HG02798 (cell line): Measurements from ENCODE around the gene PKHD1.
A peak's percentile ranks its signal among the peaks of the same experiment; 100 is the strongest.
"Not testable (repeated sequence)": the region's sequence is repeated elsewhere in the genome, so short reads cannot be mapped to it uniquely, and the experiment has no call there.

Experiments
- ATAC-seq: cut with Tn5 transposase; IDR thresholded peaks from one replicate; pipeline ENCODE4 v1.9.1; 2021; ENCODE audit warnings: mild to moderate bottlenecking; ENCODE audit not compliant: unreplicated experiment, poor library complexity

PKHD1 gene

DNA sequence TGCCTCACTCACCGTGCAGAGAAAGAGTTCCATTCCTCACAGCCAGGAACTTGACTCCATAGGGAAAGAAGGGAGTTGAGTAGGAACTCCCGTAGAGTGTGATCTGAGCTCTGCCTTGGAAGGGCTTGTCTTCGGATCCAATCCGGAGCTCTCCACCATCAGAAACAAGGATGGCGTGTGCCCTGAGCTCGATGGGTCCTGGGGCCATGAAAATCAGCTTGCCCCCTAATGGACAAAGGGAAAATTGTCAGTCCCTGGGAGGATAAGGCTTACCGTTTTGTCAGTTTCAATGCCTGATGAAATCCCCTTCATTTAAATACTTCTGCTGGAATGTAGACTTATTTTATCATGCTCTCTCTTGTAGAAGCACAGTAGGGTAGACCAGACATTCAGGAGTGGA lies 153.3 kb downstream of the PKHD1 start:
- peak; percentile 60 for ATAC-seq

DNA sequence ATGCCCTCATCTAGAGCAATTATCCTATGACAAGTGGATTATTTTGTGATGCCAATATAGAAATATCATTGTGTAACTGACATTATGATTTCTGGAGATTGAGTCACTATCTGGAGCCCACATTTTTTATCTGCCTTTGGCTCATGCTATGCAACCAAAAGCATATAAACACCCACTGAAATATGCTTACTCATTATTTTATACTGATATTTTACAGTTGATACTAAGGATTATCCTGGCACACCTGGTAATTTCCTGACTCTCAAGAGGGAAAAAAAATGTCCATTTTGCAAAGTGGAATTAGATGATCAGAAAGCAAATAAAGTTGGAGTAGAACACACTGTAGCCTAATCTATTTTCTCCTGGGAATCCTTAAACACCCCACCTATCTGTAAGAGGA lies 154.5 kb downstream of the PKHD1 start:
- no peak for ATAC-seq

DNA sequence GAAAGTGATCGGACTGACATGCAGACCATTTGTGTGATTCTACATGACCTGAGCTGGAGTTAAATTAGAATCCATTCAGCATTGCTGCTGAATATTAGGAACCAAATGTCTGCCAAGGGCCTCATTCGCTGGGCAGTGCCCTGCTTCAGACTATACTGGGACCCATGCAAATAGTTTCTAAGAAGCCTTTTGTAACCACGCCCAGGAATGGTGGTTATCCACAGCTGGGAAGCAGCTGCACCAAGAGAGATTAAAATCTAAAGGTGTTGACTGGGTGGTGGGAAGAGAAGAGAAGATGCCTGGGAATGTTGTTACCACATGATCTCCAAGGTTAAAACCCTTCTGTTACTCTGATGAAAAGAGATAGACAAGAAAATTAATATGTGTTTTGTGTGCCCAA lies 156.8 kb downstream of the PKHD1 start:
- no peak for ATAC-seq

DNA sequence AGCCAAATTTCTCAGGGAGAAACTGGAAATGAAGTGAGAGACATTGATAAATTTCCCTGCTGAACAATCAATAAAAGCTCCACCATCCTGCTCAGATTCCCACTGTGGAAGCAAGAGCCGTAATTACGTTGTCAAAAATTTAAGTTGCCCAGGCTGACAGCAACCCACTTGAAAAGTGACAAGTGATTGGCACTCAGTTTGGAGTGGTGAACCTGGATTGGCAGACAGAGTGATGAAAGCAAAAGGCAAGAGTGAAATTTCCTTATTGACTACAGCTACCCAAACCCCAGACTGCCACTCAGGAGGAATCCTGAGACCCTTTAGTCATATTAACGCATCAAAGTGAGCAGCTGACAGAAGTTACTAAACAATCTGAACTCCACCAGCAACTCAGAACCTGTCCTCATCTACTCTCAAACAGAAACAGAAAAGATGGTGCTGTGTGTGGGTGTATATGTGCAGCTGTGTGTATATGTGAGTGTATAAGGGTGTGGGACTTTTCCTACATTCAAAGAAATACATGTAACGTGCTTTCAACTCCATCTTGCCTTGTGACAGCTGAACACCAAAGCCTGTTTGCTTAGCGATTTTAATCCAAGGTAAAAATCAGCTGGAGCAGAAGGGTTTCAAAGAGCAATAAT lies 157.4 kb downstream of the PKHD1 start:
- peak; percentile 35 for ATAC-seq

DNA sequence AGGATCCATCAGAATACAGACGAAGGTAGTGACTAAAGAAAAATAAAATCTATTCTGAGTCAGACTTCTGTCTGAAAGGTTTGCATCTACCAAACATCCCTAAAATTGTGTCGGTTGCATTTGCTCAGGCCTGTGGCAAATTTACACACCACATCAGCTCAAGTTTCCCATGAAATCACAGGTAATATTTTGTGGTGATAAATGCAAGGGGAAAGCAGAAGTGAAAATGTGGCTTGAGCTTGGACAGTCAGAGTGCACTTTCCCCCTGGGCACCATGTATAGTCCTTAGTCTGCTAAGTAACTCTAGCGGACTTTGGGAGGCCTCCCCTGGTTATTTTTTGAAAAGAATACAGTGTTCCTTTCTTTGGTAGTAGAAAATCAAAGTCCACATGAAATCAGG lies 159.1 kb downstream of the PKHD1 start:
- ATAC-seq = peak; percentile 72

DNA sequence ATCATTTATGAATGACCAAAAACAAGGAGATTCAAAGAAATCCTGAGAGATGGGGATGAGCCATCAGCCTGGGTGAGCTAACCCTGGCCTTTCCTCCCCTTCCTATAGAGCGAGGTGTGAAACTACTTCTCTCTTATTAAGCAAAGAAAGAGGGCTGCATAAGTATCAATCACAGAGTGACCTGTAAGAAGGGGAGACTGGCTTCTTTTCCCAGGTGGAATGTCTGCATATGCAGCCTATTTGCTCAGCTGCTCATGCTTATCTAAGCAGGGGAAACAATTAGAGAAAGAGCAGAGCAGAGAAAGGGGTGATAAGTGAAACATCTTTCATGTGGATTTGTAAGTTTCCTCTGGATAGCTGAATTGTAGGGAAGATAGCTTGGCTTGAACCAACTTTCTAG lies 160.0 kb downstream of the PKHD1 start:
- no peak for ATAC-seq

DNA sequence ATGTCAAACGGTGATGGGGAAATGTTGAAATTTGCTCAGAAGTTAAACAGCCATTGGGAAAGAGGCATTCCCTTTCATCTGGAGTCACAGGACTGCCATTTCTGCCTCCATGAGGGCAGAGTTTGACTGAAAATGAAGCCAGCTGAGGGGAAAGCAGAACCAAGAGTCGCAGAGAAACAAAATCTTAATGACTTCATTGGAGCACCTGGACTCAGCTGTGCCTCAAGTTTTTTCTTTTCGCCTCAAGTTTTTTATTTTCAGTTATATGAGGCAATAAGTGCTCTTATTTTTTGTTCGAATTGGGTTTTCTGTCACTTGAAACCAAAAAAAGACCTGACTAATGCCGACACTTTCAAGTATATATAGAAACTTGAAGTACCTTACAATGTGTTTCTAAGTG lies 161.3 kb downstream of the PKHD1 start:
- peak; percentile 36 for ATAC-seq

DNA sequence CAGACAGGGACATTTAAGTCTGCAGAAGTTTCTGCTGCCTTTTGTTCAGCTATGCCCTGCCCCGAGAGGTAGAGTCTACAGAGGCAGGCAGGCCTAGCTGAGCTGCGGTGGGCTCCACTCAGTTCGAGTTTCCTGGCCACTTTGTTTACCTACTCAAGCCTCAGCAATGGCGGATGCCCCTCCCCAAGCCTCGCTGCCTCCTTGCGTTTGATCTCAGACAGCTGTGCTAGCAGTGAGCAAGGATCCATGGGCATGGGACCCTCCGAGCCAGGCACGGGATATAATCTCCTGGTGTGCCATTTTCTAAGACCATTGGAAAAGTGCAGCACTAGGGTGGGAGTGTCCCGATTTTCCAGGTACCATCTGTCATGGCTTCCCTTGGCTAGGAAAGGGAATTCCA lies 164.9 kb downstream of the PKHD1 start:
- not testable (repeated sequence) for ATAC-seq

DNA sequence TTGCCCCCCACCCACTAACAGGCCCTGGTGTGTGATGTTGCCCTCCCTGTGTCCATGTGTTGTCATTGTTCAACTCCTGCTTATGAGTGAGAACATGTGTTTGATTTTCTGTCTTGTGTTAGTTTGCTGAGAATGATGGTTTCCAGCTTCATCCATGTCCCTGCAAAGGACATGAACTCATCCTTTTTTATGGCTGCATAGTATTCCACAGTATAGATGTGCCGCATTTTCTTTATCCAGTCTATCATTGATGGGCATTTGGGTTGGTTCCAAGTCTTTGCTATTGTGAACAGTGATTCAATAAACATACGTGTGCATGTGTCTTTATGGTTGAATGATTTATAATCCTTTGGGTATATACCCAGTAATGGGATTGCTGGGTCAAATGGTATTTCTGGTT lies 169.1 kb downstream of the PKHD1 start:
- not testable (repeated sequence) for ATAC-seq

DNA sequence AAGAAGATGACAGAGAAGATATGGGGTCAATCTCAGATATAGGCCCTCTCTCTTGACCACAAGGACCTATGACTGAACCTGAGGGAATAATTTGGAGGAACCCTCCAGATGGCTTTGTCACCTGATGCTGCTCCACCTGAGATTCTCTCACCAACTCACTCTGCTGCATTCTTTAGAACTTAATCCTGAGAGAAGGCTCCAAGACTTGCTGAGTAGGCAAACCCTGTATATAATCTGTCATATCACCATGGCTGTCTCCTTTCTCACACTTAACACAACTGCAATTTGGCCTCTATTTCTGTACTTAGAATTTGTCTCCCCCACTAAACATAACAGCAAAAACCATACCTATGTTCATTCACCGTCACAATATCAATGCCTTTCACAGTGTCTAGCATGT lies 172.3 kb downstream of the PKHD1 start:
- no peak for ATAC-seq

DNA sequence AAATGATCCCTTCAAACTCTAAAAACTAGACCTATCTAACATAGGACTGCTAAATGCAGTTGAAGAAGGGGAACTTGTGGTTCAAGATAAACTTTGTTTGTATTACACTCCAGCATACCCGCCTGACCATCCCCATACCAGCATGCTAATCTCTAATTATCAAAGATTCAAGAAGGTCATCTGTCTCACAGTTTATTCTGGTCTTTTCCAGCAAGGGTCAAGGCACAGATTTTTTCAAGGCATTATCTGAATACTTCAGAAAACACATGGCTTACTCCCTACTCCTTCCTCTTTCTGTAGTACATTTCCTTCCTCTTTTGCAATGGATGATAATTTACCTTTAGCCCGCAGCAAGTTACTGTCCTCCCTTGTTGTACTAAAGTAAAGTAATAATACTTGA lies 174.1 kb downstream of the PKHD1 start:
- ATAC-seq = no peak

DNA sequence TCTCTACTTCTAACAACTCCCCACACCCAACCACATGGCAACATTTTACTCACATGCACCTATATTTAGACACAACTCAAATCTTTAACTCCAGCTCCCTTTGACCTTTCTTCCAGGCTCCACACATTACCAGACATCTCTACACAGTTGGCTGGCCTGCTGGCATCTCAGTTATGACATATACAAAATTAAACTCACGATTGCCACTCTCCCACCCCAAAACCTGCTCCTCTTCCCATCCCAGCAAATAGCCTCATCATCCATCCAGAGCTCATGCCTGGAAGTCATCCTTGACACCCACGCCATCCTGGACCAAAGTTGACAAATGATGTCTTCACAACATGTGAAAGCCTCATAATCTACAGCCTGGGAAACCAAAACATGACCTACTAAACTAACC lies 176.6 kb downstream of the PKHD1 start:
- no peak for ATAC-seq

DNA sequence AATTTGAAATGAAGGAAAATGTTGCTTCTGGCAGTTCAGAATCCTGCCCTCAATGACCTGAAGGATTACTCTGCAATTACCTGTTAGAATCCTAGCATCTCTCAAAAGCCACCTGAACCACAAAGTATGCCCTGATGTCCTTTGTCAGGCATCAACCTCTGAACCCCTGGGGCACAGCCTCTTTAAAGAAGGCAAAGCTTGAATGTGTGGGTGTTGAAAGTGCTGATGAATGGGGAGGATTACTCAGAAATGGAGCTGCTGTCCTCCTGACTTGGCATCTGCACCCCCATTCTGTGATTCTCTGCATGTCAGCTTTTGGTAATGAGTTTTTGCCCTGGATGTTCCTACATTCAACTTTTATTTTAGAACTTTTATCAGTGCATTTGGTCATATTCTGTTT lies 179.2 kb downstream of the PKHD1 start:
- ATAC-seq = peak; percentile 51

DNA sequence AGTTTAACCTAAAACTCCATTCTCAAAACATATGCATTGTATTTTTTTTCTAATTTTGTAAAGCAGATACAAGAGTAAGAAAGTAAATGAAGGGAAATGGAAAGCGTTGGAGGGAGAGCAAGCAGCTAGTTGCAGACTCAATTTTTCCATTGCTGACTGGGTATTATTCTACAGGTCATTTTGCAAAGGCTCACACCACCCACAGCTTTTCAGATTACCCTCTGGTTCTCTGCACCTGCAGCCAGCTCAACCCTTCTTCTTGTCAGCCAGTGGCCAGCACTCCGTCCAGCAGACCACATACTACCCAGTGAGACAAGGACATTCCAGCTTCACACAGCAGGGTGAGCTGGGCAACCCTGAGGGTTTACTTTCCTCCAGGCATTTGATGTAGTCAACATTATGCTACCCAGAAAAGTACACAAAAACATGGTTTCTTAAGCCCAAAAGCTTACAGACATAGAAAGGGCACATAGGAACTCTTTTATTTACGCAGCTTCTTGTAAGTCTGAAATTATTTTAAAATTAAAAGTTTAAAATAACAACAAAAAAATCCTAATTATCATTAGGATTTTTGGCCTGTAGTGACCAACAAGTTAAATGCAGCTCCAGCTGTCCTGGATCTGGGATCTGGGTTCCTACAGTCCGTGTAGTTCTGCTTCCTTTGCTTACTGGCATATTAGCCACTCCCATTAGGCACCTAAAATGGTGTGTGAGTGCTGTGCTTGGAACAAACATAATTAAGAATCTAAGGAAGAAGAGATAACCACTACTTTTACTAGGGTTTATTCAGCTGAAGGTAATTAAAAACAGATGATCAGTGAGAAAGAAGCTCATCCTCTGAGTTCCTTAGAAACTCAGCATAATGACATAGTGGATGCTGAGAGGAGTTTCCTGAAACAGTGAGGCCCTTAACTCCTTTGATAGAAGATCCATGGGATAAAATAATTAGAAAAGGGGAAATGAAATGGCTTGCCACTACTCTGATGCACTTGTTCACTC lies 185.3 kb downstream of the PKHD1 start:
- no peak for ATAC-seq

DNA sequence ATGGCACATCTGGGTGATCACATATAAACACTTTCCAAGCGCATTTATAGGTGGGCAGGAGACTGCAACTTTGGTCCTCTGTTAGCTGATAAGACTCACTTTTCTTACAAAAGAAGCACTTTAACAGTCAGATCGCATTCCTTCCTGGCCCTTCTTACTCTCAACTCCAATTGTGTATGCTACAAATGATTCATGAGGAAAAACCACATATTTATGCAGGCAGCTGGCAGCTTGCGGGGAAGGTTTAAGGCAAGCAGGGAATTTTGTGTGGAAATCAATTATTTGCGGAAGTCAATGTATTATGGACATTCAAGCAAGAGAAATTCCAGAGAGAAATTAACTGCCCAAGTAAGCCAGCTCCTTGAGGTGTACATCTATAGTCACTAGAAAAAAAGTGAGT lies 194.0 kb downstream of the PKHD1 start:
- ATAC-seq = no peak

DNA sequence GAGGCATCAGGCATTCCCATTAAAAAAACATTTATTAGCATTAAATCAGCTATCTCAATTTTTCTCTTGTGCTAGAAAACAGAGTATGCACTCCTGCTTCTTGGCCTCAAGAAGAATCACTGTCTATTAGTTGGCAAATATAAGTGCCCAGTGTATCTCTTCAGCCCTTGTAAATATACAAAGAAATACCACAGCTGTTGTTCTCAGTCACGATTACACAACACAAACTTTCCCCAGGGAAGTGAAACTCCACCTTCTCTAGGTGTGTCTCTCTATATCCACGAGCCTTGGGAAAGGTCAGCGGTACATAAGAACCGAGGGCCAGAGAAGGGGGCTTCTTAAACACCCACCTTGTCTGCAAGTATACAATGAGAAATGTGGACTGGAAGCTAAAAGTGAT lies 194.7 kb downstream of the PKHD1 start:
- ATAC-seq = no peak

DNA sequence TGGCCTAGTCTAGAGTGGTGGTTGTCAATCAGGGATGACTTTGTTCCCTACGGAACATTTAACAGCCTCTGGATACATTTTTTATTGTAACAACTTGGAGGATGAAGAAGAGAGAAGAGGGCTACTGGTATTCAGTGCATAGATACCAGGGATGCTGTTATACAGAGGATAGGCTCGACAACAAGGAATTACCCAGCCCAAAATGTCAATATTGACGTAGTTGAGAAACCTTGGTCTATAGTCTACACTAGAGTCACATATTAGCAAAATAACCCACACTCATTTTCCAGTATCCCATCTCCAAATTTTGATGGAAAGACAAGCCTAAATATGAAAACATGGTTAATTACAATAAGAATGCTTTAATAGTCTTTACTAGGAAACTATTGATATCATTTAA lies 195.1 kb downstream of the PKHD1 start:
- ATAC-seq = no peak

DNA sequence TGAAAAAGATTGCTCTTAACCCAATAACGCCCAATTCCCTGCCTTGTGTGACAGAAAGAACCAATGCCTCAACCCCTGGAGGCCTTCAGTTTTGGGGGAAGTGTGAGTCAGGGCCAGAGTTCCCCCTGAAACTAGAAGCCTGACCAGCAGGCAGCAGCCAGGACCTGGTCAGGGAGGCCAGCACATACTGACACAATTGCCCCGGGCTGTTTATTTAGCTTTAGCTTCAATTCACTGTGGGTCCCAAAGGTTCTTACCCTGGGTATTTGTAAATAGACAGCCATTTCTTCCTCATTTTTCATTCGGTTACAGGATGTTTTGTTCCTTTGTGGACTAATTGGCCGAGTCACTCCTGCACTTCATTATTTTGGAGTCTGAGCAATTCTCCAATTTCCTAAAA lies 195.6 kb downstream of the PKHD1 start:
- no peak for ATAC-seq

DNA sequence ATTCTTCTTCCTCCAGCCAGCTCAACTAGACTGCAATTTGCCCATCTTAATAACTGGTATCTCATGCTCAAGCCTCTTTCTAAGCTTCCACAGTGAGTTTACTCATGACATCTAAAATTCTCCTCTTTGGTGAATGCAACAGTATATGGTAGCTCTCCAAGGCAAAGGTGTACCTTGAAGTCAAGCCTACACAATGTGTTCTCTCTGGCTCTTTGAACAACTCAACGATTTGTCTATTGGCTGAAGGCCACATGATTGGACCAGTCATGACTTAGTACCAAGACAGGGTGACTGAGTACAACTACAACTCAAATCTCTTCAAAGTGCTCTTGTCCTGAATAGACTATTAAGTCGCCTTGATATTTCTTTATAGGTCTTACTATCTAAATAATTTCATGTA lies 199.6 kb downstream of the PKHD1 start:
- no peak for ATAC-seq

DNA sequence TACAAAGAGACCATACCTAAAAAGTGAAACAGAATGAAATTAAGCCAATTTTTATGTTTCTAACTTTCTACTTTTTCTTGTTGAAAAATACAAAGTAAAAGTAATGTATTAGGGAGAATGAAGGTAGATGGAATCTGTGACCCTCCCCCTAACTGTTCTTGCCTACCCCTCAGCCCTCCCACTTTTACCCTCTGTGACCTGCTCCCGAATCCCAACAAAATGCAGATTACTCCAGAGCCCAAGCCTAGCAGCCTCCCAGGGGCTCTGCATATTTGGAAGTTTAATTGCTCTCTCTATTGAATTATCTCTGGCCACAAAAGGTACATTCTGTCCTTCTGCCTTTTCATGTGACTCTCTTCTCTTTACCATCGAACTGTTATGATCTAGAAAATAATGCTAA lies 201.5 kb downstream of the PKHD1 start:
- no peak for ATAC-seq

DNA sequence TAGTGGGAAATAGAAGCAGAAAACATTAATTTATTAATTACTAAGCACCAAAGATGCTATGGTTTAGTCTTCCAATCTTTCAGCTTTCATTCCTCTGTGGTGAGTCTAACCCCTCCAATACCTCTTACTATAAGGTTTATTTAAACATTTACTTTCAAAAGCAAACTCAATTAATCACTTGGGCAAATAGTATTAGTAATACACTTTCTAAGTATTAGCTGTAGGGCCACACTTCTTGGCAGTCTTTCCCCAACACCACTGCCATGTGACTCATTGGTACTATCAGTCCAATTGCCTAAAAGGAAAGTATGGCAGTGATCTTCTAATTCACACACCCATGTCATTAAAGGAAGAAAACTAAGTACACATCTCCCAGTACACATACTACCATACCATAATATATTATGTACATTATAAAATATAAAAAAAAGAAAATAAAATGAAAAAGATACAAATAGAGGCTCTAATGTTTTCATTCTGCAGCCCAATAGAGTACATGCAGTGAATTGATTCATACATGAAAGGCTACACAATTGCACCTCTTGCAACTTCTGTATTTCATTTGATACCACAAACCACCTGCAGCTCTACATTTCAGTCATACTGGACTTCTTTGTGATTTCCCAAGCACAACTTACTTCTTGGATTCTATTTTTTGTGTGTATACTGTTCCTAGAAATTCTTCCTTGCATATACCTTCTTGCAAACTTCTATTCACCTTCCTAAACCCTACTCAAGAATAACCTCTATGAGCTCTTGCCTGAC lies 218.6 kb downstream of the PKHD1 start:
- no peak for ATAC-seq
